ENCODE results near the gene TREH.
"Not testable (repeated sequence)": the region's sequence is repeated elsewhere in the genome, so short reads cannot be mapped to it uniquely, and the experiment has no call there.

- TF ChIP-seq CTCF (IDR thresholded peaks at IDR 0.05); TCF7L2 (IDR thresholded peaks at IDR 0.05; ENCODE audit: low read depth, low read length); SIN3A (IDR thresholded peaks at IDR 0.05; ENCODE audit: borderline replicate concordance, insufficient read depth, low read depth, low read length); POLR2AphosphoS5 (IDR thresholded peaks at IDR 0.05; ENCODE audit: low read depth, low read length); REST (IDR thresholded peaks at IDR 0.05; ENCODE audit: insufficient read depth in 1 of 2, low read depth in 2 of 2, low read length in 1 of 2): not testable (repeated sequence)
Observed at GRCh38 chr11:118717221-118717620, 37.8 kb upstream of the TREH start.
